Adrenal gland (tissue), 12 donors: ENCODE data around the gene LRP1. TPM values are rescaled to one million over a fixed set of nuclear protein-coding genes. Genes with fewer than 3 reads are reported as not detected.

Experiments used
- DNase-seq, 7 donors: peaks; one replicate each; pipeline ENCODE4 v3.0.0-alpha.2; 2019 to 2020
- H3K27ac ChIP-seq, 5 donors: fragments of 200-600 bp; sonication (generic) in 4 of 5; 1 replicate in 3 of 5; 2 replicates in 2 of 5; pipeline versions ENCODE4 v1.5.1 to v1.8.0; 2016 to 2020; ENCODE audit warnings: mild to moderate bottlenecking in 1 of 5
- H3K27me3 ChIP-seq: fragments of 200-600 bp; 2 replicates; pipeline ENCODE4 v1.8.0; 2021
- H3K36me3 ChIP-seq, 2 donors: fragments of 200-600 bp; replicated peaks in 1 of 2; 1 replicate in 1 of 2; 2 replicates in 1 of 2; pipeline versions ENCODE4 v1.5.1 to v1.8.0; 2018 to 2022
- H3K4me1 ChIP-seq, 2 donors: fragments of 200-600 bp; replicated peaks in 1 of 2; 1 replicate in 1 of 2; 2 replicates in 1 of 2; pipeline versions ENCODE4 v1.5.1 to v1.8.0; 2018 to 2021
- H3K4me3 ChIP-seq, 4 donors: fragments of 200-600 bp; sonication (generic) in 3 of 4; one replicate each; pipeline ENCODE4 v1.5.1; 2016 to 2018
- H3K9me3 ChIP-seq, 3 donors: fragments of 200-600 bp; sonication (generic) in 1 of 3; replicated peaks in 1 of 3; 1 replicate in 2 of 3; 2 replicates in 1 of 3; pipeline versions ENCODE4 v1.5.1 to v1.8.0; 2016 to 2021
- POLR2A ChIP-seq, 2 donors: fragments of 450-650 bp; IDR thresholded peaks; one replicate each; pipeline ENCODE4 v1.6.1; 2017; ENCODE audit warnings: antibody characterized with exemption in 2 of 2, mild to moderate bottlenecking in 2 of 2, moderate library complexity in 1 of 2
- WGBS, 4 donors: extraction: QIAGEN DNeasy Blood & Tissue Kit in 2 of 4; methylation state at CpG; one replicate each; pipeline versions ENCODE4 v1.1.5 to v1.1.7; 2013 to 2017; 5-methylcytosine and 5-hydroxymethylcytosine counted together
- intact Hi-C, 2 donors: fragments of 100-400 bp; cut with DNase I; formaldehyde crosslinking; loops; one replicate each; pipeline versions ENCODE4 v1.14.1 to v1.15.0; 2022 to 2023
- polyA plus RNA-seq, 3 donors: library from polyadenylated mRNA; stranded (reverse); fragments of 200-250 nt in 2 of 3; fragments of 350-450 nt in 1 of 3; fragmentation: Illumina TruSeq in 1 of 3; extraction: RNeasy Lipid Tissue Mini Kit (QIAGEN cat#74804) in 1 of 3; gene quantifications; one replicate each; pipeline ENCODE4 v1.2.3, GENCODE V29; 2013 to 2014
- total RNA-seq, 9 donors: library from RNA; depleted of rRNA in 4 of 9; stranded (reverse); fragments of >200 nt in 4 of 9; fragments of 120-200 nt in 1 of 9; fragmentation: NEBNext Ultra II Directional in 1 of 9; extraction: Animal tissue kit (Norgen Biotek cat#: 25700) in 1 of 9; gene quantifications; one replicate each; pipeline versions ENCODE4 v1.1.0 to v1.2.4, GENCODE V29; 2013 to 2023
- TF ChIP-seq, protein P1 (sequence below), 6 experiments: fragments of 450-650 bp in 4 of 6; fragments of 200-600 bp in 2 of 6; sonication (generic) in 1 of 6; IDR thresholded peaks; 1 replicate in 5 of 6; 2 replicates in 1 of 6; pipeline versions ENCODE4 v1.5.1 to v1.8.0; 2016 to 2021; ENCODE audit warnings: antibody characterized with exemption in 6 of 6, mild to moderate bottlenecking in 2 of 6, moderate library complexity in 1 of 6
- donor health status: healthy with polysubstance abuse.
- donor health status: Bipolar disorder and iron deficiency.
- donor health status: DM: yes; HTN: yes; CAD: no.
- donor health status: DM: no; HTN: no; CAD: no.
- donor health status: DM: no; HTN: no; CAD: no.
- donor health status: DM: yes; HTN: yes; CAD: no.

Gene LRP1
- total and polyA plus RNA-seq, 12 donors = 18.4 to 307 (median 138) TPM

GRCh38 chr12:57180321-57180989 is 52.2 kb downstream of the LRP1 start:
- H3K36me3 ChIP-seq = peaks cover 0 to 82% of the 10 kb centered on the region in 2 donors
- H3K9me3 ChIP-seq = no peaks in the 10 kb centered on the region
- no peak for DNase-seq
- no peak overlapping the region for H3K27ac ChIP-seq
- TF ChIP-seq POLR2A (IDR thresholded peaks at IDR 0.05) = no peak
- TF ChIP-seq, protein P1, sequence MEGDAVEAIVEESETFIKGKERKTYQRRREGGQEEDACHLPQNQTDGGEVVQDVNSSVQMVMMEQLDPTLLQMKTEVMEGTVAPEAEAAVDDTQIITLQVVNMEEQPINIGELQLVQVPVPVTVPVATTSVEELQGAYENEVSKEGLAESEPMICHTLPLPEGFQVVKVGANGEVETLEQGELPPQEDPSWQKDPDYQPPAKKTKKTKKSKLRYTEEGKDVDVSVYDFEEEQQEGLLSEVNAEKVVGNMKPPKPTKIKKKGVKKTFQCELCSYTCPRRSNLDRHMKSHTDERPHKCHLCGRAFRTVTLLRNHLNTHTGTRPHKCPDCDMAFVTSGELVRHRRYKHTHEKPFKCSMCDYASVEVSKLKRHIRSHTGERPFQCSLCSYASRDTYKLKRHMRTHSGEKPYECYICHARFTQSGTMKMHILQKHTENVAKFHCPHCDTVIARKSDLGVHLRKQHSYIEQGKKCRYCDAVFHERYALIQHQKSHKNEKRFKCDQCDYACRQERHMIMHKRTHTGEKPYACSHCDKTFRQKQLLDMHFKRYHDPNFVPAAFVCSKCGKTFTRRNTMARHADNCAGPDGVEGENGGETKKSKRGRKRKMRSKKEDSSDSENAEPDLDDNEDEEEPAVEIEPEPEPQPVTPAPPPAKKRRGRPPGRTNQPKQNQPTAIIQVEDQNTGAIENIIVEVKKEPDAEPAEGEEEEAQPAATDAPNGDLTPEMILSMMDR (IDR thresholded peaks at IDR 0.05) = no peak
- no peaks in the 10 kb centered on the region for H3K4me1 ChIP-seq
- no peaks in the 10 kb centered on the region for H3K27me3 ChIP-seq
- intact Hi-C loops = loop anchor here (5.0 to 10.0 kb wide), 2 partner anchors 106 to 113 kb away; partner anchors contain the start of gene NEMP1 (in 1 of the 2)
- H3K4me3 ChIP-seq = no peak overlapping the region
- 91 to 95% (median 93%) methylated on average over 11 to 20 of the region's 20 CpGs for WGBS, 4 donors

DNA sequence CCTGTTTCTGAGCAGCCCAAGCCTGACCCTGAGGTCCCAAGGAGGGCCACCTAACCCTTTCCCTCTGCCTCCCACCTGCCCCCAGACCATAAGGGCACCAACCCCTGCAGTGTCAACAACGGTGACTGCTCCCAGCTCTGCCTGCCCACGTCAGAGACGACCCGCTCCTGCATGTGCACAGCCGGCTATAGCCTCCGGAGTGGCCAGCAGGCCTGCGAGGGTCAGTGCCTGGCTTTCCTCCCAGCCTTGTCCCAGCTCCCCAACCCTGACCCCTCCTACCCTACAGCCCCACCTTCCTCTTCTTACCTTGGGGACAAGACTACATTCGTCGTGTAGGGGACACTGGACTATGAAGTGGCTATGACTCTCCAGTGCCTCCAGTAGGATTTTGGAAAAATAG is 52.8 kb downstream of the LRP1 start:
- H3K27me3 ChIP-seq = no peaks in the 10 kb centered on the region
- intact Hi-C loops = loop anchor here (5.0 to 10.0 kb wide), 2 partner anchors 106 to 114 kb away; partner anchors contain the start of gene NEMP1 (in 1 of the 2)
- H3K36me3 ChIP-seq = peaks cover 0 to 82% of the 10 kb centered on the region in 2 donors
- TF ChIP-seq POLR2A (IDR thresholded peaks at IDR 0.05) = no peak
- TF ChIP-seq, protein P1 (IDR thresholded peaks at IDR 0.05) = no peak
- no peak for DNase-seq
- no peak overlapping the region for H3K4me3 ChIP-seq
- H3K27ac ChIP-seq = peak overlapping the region in 1 of 5 donors; percentile 26
- no peaks in the 10 kb centered on the region for H3K9me3 ChIP-seq
- no peaks in the 10 kb centered on the region for H3K4me1 ChIP-seq
- WGBS, 4 donors = 67 to 80% (median 71%) methylated on average over 6 to 9 of the region's 9 CpGs

DNA sequence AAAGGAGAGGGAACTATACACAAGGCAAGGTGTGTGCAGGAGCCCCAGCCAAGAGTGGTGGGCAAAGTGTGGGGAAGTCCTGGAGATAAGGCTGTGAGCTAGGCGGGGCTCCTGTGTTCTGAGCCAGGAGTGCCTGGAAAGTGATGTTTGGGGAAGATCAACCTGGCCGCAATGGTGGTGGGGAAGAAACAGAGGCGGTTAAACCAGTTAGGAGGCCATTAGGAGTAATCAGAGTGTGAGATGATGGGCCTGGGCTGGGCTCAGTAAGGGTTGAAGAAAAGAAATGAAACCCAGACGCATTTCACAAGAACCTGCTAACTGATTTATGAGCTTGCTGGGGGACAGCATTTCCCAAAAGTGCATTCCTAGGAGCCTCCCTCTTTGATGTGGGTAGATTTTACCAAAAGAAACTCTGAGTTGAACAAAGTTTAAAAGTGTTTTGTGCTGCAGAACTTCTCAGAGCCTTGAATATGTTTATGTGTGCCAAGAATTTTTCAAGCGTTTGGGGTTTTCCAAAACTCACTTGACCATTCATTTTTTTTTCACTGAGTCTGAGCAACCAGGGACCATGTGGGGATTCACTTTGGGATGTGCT is 53.4 kb downstream of the LRP1 start:
- TF ChIP-seq, protein P1 (IDR thresholded peaks at IDR 0.05) = no peak
- TF ChIP-seq POLR2A (IDR thresholded peaks at IDR 0.05) = no peak
- Histone ChIP-seq H3K27me3 (no peaks in the 10 kb centered on the region), H3K4me1 (no peaks in the 10 kb centered on the region), H3K9me3 (no peaks in the 10 kb centered on the region), H3K4me3 (no peak overlapping the region), H3K27ac (peak overlapping the region in 1 of 5 donors; percentile 26), H3K36me3 (peaks cover 0 to 82% of the 10 kb centered on the region in 2 donors)
- DNase-seq = no peak
- WGBS, 4 donors = 69 to 85% (median 82%) methylated on average over 5 of the region's 5 CpGs
- intact Hi-C loops = loop anchor here (5.0 to 10.0 kb wide), 2 partner anchors 107 to 114 kb away; partner anchors contain the start of gene NEMP1 (in 1 of the 2)

DNA sequence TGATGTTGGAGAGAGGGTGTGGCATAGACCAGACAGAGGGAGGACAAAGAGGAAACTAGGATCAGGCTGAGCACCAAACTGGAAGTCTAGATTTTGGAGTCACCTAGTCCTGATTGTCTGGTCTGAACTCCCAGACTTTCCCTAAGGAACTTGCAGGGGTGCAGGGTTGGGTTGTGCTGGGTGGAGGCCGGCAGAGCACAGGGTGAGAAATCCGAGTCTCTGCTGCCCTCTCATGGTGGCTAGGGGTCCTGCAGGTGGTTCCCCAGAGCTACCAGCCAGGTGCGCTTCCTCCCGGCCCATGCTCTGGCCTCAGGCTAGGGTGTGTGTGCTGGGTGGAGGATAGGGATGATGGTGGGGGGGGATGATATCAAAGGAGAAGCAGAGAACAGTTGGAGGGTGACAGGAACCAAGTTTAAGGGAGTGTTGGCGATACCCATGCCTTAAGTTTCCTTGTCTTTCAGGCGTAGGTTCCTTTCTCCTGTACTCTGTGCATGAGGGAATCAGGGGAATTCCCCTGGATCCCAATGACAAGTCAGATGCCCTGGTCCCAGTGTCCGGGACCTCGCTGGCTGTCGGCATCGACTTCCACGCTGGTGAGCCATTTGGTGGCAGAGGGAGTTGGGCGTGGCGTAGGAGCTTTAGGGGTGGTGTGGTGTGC is 54.8 kb downstream of the LRP1 start:
- H3K9me3 ChIP-seq = no peaks in the 10 kb centered on the region
- WGBS, 4 donors = 43 to 69% (median 58%) methylated on average over 7 to 13 of the region's 13 CpGs
- peak; percentile 64 to 90 (median 77) for DNase-seq
- H3K4me3 ChIP-seq = no peak overlapping the region
- H3K36me3 ChIP-seq = peaks cover 0 to 82% of the 10 kb centered on the region in 2 donors
- intact Hi-C loops = loop anchor here (5.0 to 10.0 kb wide), 2 partner anchors 108 to 116 kb away; partner anchors contain the start of gene NEMP1 (in 1 of the 2)
- no peaks in the 10 kb centered on the region for H3K27me3 ChIP-seq
- no peak overlapping the region for H3K27ac ChIP-seq
- H3K4me1 ChIP-seq = no peaks in the 10 kb centered on the region
- TF ChIP-seq POLR2A (IDR thresholded peaks at IDR 0.05) = no peak
- TF ChIP-seq, protein P1 (IDR thresholded peaks at IDR 0.05) = peak; percentile 80 to 93 (median 88)
